Measurements from ENCODE around the gene CPB2.

The CPB2 gene

GRCh38 chr13:46052319-46053161 lies 52.3 kb downstream of the CPB2 start, which contains the start of gene ZC3H13:
Gene ZC3H13 (minus strand): TSS chr13:46052746. CDS start chr13:46045507, 7,239 bp downstream.
- peak; percentile 96 for DNase-seq (ENCODE audit: low read depth, low spot score)

GRCh38 chr13:46051968-46052318 lies 52.9 kb downstream of the CPB2 start:
- no peak for DNase-seq (ENCODE audit: low read depth, low spot score)

GRCh38 chr13:46050771-46051170 lies 54.1 kb downstream of the CPB2 start:
- no peak for DNase-seq (ENCODE audit: low read depth, low spot score)

- no peak for DNase-seq (ENCODE audit: low read depth, low spot score)
Observed at GRCh38 chr13:46045424-46045823, 59.4 kb downstream of the CPB2 start.

- DNase-seq (ENCODE audit: low read depth, low spot score): no peak
Observed at GRCh38 chr13:46043647-46044046, 61.2 kb downstream of the CPB2 start.

GRCh38 chr13:46041419-46041839 lies 63.4 kb downstream of the CPB2 start:
- DNase-seq (ENCODE audit: low read depth, low spot score): no peak

- no peak for DNase-seq (ENCODE audit: low read depth, low spot score)
Observed at GRCh38 chr13:46040763-46041162, 64.1 kb downstream of the CPB2 start.

- no peak for DNase-seq (ENCODE audit: low read depth, low spot score)
Observed at GRCh38 chr13:46039411-46040182, 65.2 kb downstream of the CPB2 start.

- DNase-seq (ENCODE audit: low read depth, low spot score): no peak
Observed at GRCh38 chr13:46038296-46038695, 66.5 kb downstream of the CPB2 start.

- DNase-seq (ENCODE audit: low read depth, low spot score): no peak
Observed at GRCh38 chr13:46035066-46035465, 69.8 kb downstream of the CPB2 start.

GRCh38 chr13:46032341-46032740 lies 72.5 kb downstream of the CPB2 start:
- DNase-seq (ENCODE audit: low read depth, low spot score): no peak

GRCh38 chr13:46031581-46032263 lies 73.1 kb downstream of the CPB2 start:
- no peak for DNase-seq (ENCODE audit: low read depth, low spot score)

- no peak for DNase-seq (ENCODE audit: low read depth, low spot score)
Observed at GRCh38 chr13:46025157-46025556, 79.7 kb downstream of the CPB2 start.

- DNase-seq (ENCODE audit: low read depth, low spot score): no peak
Observed at GRCh38 chr13:46022481-46022880, 82.4 kb downstream of the CPB2 start.

GRCh38 chr13:46016216-46016615 lies 88.6 kb downstream of the CPB2 start:
- no peak for DNase-seq (ENCODE audit: low read depth, low spot score)

GRCh38 chr13:46015366-46015765 lies 89.5 kb downstream of the CPB2 start:
- no peak for DNase-seq (ENCODE audit: low read depth, low spot score)

- no peak for DNase-seq (ENCODE audit: low read depth, low spot score)
Observed at GRCh38 chr13:46012404-46012803, 92.4 kb downstream of the CPB2 start.

GRCh38 chr13:46010148-46010547 lies 94.7 kb downstream of the CPB2 start:
- DNase-seq (ENCODE audit: low read depth, low spot score): no peak

GRCh38 chr13:46008631-46009030 lies 96.2 kb downstream of the CPB2 start:
- no peak for DNase-seq (ENCODE audit: low read depth, low spot score)

GRCh38 chr13:46006688-46007452 lies 98.0 kb downstream of the CPB2 start:
- no peak for DNase-seq (ENCODE audit: low read depth, low spot score)

GRCh38 chr13:46004491-46004890 lies 100.3 kb downstream of the CPB2 start:
- no peak for DNase-seq (ENCODE audit: low read depth, low spot score)
